ENCODE measurements around the gene TSPAN14.

Gene TSPAN14

GRCh38 chr10:80425901-80426300 lies 28.2 kb upstream of the TSPAN14 start:
- DNase-seq, result no peak

- DNase-seq, result no peak
Measured at GRCh38 chr10:80427541-80427940, 26.6 kb upstream of the TSPAN14 start.

- no peak for DNase-seq
Measured at GRCh38 chr10:80429521-80429973, 24.6 kb upstream of the TSPAN14 start.

GRCh38 chr10:80433134-80433533 lies 21.0 kb upstream of the TSPAN14 start:
- DNase-seq, result no peak

- DNase-seq, result no peak
Measured at GRCh38 chr10:80436446-80437098, 17.5 kb upstream of the TSPAN14 start.

- no peak for DNase-seq
Measured at GRCh38 chr10:80437227-80437626, 16.9 kb upstream of the TSPAN14 start.

GRCh38 chr10:80441831-80442230 lies 12.3 kb upstream of the TSPAN14 start:
- DNase-seq, result no peak

GRCh38 chr10:80442879-80443278 lies 11.2 kb upstream of the TSPAN14 start:
- no peak for DNase-seq

- no peak for DNase-seq
Measured at GRCh38 chr10:80443531-80443974, 10.6 kb upstream of the TSPAN14 start.

- DNase-seq, result no peak
Measured at GRCh38 chr10:80444124-80444523, 10.0 kb upstream of the TSPAN14 start.

GRCh38 chr10:80444646-80445319 lies 9.3 kb upstream of the TSPAN14 start:
- no peak for DNase-seq

GRCh38 chr10:80447436-80448190 lies 6.5 kb upstream of the TSPAN14 start:
- DNase-seq, result no peak

- no peak for DNase-seq
Measured at GRCh38 chr10:80448209-80448942, 5.7 kb upstream of the TSPAN14 start.

GRCh38 chr10:80449520-80449919 lies 4.6 kb upstream of the TSPAN14 start:
- DNase-seq, result no peak

- no peak for DNase-seq
Measured at GRCh38 chr10:80451132-80451531, 3.0 kb upstream of the TSPAN14 start.

- no peak for DNase-seq
Measured at GRCh38 chr10:80452069-80452468, 2.0 kb upstream of the TSPAN14 start.

GRCh38 chr10:80452640-80453039 lies 1.5 kb upstream of the TSPAN14 start:
- no peak for DNase-seq

- no peak for DNase-seq
Measured at GRCh38 chr10:80453056-80453841, 861 bp upstream of the TSPAN14 start.

GRCh38 chr10:80454513-80455460 lies 677 bp downstream of the TSPAN14 start:
- DNase-seq, result no peak

- DNase-seq, result no peak
Measured at GRCh38 chr10:80455461-80456349, 1.6 kb downstream of the TSPAN14 start.

Data from cortex of kidney (tissue), 1 donor.